Cardiac fibroblast (primary cell): ENCODE measurements around the gene GRB7.

Source experiments
- DNase-seq, 2 donors: peaks; one replicate each; pipeline versions ENCODE4 v3.0.0 to v3.0.0-alpha.2; 2010; ENCODE audit warnings: low read depth in 2 of 2
- H3K4me3 ChIP-seq, 2 donors: replicated peaks in 1 of 2; 1 replicate in 1 of 2; 2 replicates in 1 of 2; pipeline ENCODE4 v1.5.1; 2011; ENCODE audit warnings: low read depth in 2 of 2, low read length in 2 of 2, mild to moderate bottlenecking in 2 of 2, moderate library complexity in 1 of 2
- CTCF ChIP-seq: IDR thresholded peaks from one replicate; pipeline ENCODE4 v1.5.1; 2011; ENCODE audit warnings: low read depth, mild to moderate bottlenecking, low read length, inconsistent platforms

Gene GRB7

GRCh38 chr17:39791111-39791992 lies 53.6 kb downstream of the GRB7 start:
- H3K4me3 ChIP-seq, result no peak overlapping the region
- DNase-seq, result no peak
- no peak for TF ChIP-seq CTCF

DNA sequence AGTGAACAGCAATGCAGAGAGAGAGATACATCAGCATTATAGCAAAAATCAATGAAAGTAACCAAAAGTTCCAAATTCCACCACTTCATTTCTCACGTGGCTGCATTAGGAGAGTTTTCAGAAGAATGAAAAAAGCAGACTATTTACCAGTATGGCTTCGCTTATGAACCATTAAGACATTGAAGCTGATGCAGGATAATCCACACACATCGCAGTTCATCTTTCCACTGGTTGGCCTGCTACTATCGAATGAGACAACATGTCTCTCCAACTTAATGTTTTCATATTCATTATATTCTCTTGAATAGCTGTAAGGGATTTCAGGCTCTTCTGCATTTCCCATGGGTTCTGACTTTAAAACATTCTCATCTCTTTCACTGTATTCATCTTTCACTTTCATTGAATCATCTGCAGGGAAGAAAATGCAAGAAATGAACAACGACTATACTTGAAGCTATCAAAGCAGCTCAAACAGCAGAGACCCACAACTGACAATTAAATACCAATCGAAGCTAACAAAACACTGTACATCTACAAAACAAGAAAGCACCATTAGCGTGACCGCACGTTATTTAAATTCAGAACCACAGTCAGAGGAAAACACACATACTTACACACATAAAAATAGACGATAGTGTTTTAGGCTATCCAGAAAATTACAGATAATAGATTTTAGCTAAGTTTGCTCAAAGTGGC lies 54.9 kb downstream of the GRB7 start:
- no peak for DNase-seq
- no peak overlapping the region for H3K4me3 ChIP-seq
- no peak for TF ChIP-seq CTCF

GRCh38 chr17:39793301-39793872 lies 55.6 kb downstream of the GRB7 start:
- TF ChIP-seq CTCF, result no peak
- DNase-seq, result no peak
- H3K4me3 ChIP-seq, result no peak overlapping the region

- no peak for TF ChIP-seq CTCF
- no peak overlapping the region for H3K4me3 ChIP-seq
- no peak for DNase-seq
Observed at GRCh38 chr17:39794249-39794970, 56.7 kb downstream of the GRB7 start.
